GM18909 (cell line): ENCODE results near the gene FOSL2.

ENCODE experiments used
- ATAC-seq: cut with Tn5 transposase; IDR thresholded peaks from one replicate; pipeline ENCODE4 v1.9.1; 2021; ENCODE audit warnings: mild to moderate bottlenecking; ENCODE audit not compliant: unreplicated experiment, poor library complexity

FOSL2 gene

GRCh38 chr2:28407976-28408690 is 15.5 kb downstream of the FOSL2 start:
- no peak for ATAC-seq

GRCh38 chr2:28408764-28409599 is 16.3 kb downstream of the FOSL2 start:
- no peak for ATAC-seq

- ATAC-seq = no peak
These were observed 18.6 kb downstream of the FOSL2 start for GRCh38 chr2:28411166-28411755.

- ATAC-seq = no peak
These were observed 19.4 kb downstream of the FOSL2 start for GRCh38 chr2:28411956-28412609.

- ATAC-seq = no peak
These were observed 20.0 kb downstream of the FOSL2 start for GRCh38 chr2:28412625-28413151.

GRCh38 chr2:28413152-28413898 is 20.7 kb downstream of the FOSL2 start:
- ATAC-seq = no peak

- ATAC-seq = no peak
These were observed 21.2 kb downstream of the FOSL2 start for GRCh38 chr2:28413899-28414295.

GRCh38 chr2:28414583-28414982 is 21.9 kb downstream of the FOSL2 start:
- ATAC-seq = no peak

GRCh38 chr2:28415010-28415409 is 22.4 kb downstream of the FOSL2 start:
- no peak for ATAC-seq

- no peak for ATAC-seq
These were observed 23.1 kb downstream of the FOSL2 start for GRCh38 chr2:28415715-28416114.

- no peak for ATAC-seq
These were observed 26.3 kb downstream of the FOSL2 start for GRCh38 chr2:28419003-28419402.

- ATAC-seq = no peak
These were observed 27.0 kb downstream of the FOSL2 start for GRCh38 chr2:28419443-28420270.

- no peak for ATAC-seq
These were observed 28.1 kb downstream of the FOSL2 start for GRCh38 chr2:28420722-28421121.

- ATAC-seq = no peak
These were observed 30.5 kb downstream of the FOSL2 start for GRCh38 chr2:28422908-28423741.

- no peak for ATAC-seq
These were observed 31.4 kb downstream of the FOSL2 start for GRCh38 chr2:28423856-28424605.

GRCh38 chr2:28424799-28425463 is 32.3 kb downstream of the FOSL2 start:
- no peak for ATAC-seq

- no peak for ATAC-seq
These were observed 32.8 kb downstream of the FOSL2 start for GRCh38 chr2:28425464-28425835.
